ENCODE data around the gene ELF5.

ELF5 gene

GRCh38 chr11:34458525-34458924, 55.1 kb downstream of the ELF5 start:
- in situ Hi-C loops (cut with MboI; ENCODE audit: low sequenced_read_pairs) = no loop called here

- in situ Hi-C loops (cut with MboI; ENCODE audit: low sequenced_read_pairs) = no loop called here
Observed at GRCh38 chr11:34457607-34458006, 56.0 kb downstream of the ELF5 start.

GRCh38 chr11:34454308-34455032, 59.1 kb downstream of the ELF5 start:
- in situ Hi-C loops (cut with MboI; ENCODE audit: low sequenced_read_pairs) = no loop called here

- in situ Hi-C loops (cut with MboI; ENCODE audit: low sequenced_read_pairs) = no loop called here
Observed at GRCh38 chr11:34451053-34451452, 62.5 kb downstream of the ELF5 start.

GRCh38 chr11:34449013-34449412, 64.6 kb downstream of the ELF5 start:
- in situ Hi-C loops (cut with MboI; ENCODE audit: low sequenced_read_pairs) = no loop called here

GRCh38 chr11:34448223-34448994, 65.2 kb downstream of the ELF5 start:
- in situ Hi-C loops (cut with MboI; ENCODE audit: low sequenced_read_pairs) = no loop called here

GRCh38 chr11:34447044-34447443, 66.5 kb downstream of the ELF5 start:
- in situ Hi-C loops (cut with MboI; ENCODE audit: low sequenced_read_pairs) = no loop called here

GRCh38 chr11:34446386-34446785, 67.2 kb downstream of the ELF5 start:
- in situ Hi-C loops (cut with MboI; ENCODE audit: low sequenced_read_pairs) = no loop called here

- in situ Hi-C loops (cut with MboI; ENCODE audit: low sequenced_read_pairs) = no loop called here
Observed at GRCh38 chr11:34445956-34446355, 67.6 kb downstream of the ELF5 start.

GRCh38 chr11:34444428-34444827, 69.2 kb downstream of the ELF5 start:
- in situ Hi-C loops (cut with MboI; ENCODE audit: low sequenced_read_pairs) = no loop called here

- in situ Hi-C loops (cut with MboI; ENCODE audit: low sequenced_read_pairs) = no loop called here
Observed at GRCh38 chr11:34443136-34443535, 70.5 kb downstream of the ELF5 start.

- in situ Hi-C loops (cut with MboI; ENCODE audit: low sequenced_read_pairs) = no loop called here
Observed at GRCh38 chr11:34441814-34442213, 71.8 kb downstream of the ELF5 start.

GRCh38 chr11:34439610-34440198, 73.9 kb downstream of the ELF5 start:
- in situ Hi-C loops (cut with MboI; ENCODE audit: low sequenced_read_pairs) = no loop called here

- in situ Hi-C loops (cut with MboI; ENCODE audit: low sequenced_read_pairs) = no loop called here
Observed at GRCh38 chr11:34438529-34439507, 74.8 kb downstream of the ELF5 start, which contains the start of gene CAT. CAT (plus strand) TSS chr11:34438934; CDS start chr11:34439014, 80 bp downstream.

GRCh38 chr11:34437224-34438125, 76.1 kb downstream of the ELF5 start:
- in situ Hi-C loops (cut with MboI; ENCODE audit: low sequenced_read_pairs) = no loop called here

- in situ Hi-C loops (cut with MboI; ENCODE audit: low sequenced_read_pairs) = no loop called here
Observed at GRCh38 chr11:34433899-34434298, 79.7 kb downstream of the ELF5 start.

- in situ Hi-C loops (cut with MboI; ENCODE audit: low sequenced_read_pairs) = no loop called here
Observed at GRCh38 chr11:34432822-34433221, 80.8 kb downstream of the ELF5 start.

GRCh38 chr11:34431979-34432378, 81.6 kb downstream of the ELF5 start:
- in situ Hi-C loops (cut with MboI; ENCODE audit: low sequenced_read_pairs) = no loop called here

Data from hTERT RPE-1 (cell line).